NOMO-1 (cell line): Measurements from ENCODE around the gene ARFGAP2.

Source experiments
- DNase-seq, 2 experiments: peaks; one replicate each; lab custom pipeline; 2025; ENCODE audit not compliant: unreplicated experiment in 2 of 2; lab: John Stamatoyannopoulos, UW

The ARFGAP2 gene

DNA sequence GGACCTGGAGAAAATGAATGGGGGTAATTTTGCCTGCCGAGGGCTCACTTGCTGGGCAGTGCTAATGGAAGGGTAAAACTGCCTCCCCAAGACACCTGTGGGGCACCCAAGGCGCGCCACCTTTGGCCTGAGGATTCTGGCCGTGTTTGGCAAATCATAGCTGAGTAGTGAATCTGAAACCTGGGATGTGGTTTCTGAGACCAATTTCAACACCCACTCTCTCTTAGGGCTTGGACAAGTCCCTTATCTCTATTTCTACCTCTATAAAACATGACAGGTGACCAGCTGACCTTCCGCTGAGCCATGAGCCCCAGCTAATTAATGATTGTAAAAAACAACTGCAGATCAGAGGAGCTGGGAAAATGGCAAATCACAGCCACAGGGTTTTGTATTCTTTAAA lies 11.0 kb upstream of the ARFGAP2 start:
- DNase-seq, result no peak

DNA sequence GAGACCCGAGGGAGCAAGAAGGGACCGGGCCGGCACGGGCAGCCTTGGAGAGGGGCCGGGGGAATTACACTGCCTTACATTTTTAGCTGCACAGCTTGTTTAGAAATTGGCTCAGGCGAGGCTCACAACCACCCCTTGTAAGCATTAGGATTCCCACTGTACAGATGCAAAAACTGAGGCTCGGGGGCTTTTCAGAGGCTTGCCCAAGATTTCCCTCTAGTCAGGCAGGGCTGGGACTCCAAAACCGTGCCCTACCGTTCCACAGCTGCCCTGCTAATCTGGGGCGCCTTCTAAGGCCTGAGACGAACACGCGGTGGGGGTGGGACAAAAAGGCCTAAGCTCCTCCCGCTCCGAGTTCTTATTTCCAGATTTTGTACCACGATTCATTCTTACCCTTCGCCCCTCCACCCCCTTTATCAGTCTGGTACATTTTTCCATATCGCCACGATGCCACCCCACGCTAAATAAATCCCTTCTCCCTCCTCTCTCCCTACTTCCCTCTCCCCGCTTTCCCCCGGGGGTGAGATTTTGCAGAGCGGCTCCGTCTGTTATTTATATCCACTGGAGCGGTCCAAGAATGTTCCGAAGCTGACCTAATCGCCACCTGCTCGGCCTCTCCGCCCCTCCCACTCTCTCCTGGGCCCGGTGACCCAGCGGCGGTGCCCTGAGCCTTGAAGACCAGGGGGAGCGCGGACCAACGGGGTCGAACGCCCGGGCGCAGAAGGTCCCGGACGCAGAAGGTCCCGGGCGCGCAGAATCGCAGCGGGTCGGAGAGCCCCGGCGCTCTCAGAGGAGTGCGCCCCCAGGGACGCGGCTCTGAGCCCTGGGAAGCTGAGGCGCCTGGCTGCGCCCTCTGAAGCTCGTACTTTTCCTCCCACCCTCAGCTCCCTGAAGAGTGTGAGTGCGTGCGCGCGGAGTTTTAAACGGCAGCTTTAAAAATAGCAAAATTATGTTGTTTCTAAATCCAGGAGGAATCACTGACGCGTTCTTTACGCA lies 10.3 kb upstream of the ARFGAP2 start:
- peak in 1 of 2 experiments; percentile 14 for DNase-seq

DNA sequence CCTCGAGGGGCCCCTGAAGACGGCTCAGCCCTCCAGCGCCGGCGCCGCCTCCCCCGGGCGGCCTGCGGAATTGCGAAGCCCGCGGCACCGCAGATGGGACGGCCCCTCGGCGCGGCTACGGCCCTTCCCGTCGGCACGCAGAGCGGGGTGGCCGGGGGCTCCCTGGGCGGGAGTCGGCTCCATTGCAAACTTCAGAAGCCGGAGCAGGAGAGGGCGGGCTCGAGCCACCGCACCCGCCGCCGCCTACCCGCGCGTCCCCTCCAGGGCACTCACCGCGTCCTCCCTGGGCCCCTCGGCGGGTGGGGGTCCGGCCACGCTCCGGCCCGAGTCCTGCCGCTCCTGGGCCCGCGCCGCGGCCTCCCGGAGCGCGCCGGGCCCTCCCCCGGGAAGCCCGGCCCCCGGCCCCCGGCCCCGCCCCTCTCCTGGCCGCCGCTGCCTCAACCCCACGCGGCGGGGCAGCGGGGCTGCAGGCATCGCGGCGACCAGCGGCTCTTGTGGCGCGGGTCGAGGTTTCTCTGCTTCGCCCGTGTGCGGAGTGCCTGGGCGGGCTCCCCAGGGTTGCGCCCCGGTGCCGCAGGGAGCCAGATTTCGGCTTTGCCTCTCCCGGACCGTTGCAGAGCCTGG lies 9.5 kb upstream of the ARFGAP2 start, which contains the start of gene PACSIN3:
TSS of gene PACSIN3 (minus strand) at position 359 of the 624 bp plus-strand sequence. CDS start 3,707 bp downstream, outside the sequence.
- DNase-seq, result peak; percentile 19 to 30

DNA sequence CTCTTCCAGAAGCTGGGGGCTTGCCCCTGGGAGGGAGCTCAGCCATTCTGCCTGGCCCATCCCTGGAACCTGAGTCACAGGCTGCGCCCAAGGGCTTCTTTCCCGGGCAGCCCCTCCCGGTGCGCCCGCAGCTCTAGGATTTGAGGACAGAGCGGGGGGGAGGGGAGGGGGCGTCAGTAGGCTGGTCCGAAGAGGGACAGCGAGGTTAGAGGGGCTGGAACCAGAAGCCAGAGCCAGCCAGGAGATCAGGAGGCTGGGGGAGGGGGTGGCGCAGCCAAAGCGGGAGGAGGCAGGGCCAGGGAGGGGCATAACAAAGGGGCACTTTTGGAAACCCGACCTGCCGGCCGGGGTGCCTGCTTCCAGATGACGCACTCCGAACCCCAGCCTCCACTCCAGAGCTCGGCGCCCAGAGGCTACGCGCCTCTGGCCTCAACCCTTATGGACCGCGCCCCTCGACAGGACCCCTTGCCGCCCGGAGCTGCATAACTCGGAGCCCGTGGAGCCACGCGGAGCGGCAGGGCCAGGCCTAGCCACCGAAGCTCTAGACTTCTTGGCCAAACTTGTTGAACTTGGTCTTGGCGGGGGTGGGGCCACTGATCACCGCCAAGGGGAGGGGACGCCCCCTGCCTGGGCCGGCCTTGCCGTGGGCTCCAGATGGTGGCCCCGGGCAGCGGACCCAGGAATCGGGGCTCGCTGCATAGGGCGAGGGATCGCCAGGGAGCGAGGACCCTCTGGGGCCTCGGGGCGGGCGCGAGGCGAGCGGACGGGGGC lies 8.8 kb upstream of the ARFGAP2 start:
- no peak for DNase-seq

DNA sequence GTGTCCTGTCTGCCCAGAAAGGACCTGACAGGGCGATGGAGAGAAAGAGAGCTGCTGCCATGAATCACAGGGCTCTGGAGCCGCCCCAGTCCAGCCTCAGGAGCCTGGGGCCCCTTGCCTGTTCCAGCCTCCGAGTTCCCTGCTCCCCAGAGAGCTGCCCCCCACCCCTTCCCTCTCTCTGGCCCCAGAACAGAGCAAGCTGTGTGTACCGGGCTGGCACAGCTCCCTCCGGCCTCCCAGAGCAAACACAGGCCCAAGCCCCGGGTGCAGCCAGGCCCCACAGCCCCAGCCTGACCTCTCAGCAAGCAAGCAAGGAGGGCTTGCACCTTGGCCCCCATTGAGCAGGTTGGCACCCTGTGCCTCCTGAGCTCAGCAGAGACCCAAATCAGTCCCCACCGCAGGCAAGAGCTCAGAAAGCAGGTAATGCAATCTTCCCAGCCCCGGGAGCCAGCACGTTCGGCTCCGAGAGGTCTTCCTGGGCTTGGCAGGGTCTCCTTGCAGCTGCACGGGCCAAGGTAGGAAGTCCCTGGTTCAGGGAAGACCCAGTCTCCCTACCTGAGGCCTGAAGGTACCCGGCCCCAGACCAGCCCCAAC lies 8.1 kb upstream of the ARFGAP2 start:
- DNase-seq, result no peak

DNA sequence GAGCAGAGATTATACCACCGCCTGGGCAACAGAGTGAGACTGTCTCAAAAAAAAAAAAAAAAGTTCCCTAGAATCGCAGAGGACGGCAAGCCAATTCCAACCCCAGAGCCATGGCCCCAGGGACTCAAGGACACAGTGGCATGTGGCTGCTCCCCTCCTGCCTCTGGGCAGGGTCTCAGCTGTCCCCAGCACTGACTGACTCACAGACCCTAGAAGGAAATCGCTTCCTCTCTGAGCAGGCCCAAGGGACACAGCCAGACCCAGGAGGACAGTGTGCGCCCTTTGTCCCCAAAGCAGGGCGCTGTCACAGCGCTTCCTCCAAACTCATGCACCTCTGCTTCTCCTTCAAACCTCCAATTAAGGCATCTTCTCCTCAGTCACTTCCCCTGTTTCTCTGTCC lies 7.3 kb upstream of the ARFGAP2 start:
- no peak for DNase-seq

DNA sequence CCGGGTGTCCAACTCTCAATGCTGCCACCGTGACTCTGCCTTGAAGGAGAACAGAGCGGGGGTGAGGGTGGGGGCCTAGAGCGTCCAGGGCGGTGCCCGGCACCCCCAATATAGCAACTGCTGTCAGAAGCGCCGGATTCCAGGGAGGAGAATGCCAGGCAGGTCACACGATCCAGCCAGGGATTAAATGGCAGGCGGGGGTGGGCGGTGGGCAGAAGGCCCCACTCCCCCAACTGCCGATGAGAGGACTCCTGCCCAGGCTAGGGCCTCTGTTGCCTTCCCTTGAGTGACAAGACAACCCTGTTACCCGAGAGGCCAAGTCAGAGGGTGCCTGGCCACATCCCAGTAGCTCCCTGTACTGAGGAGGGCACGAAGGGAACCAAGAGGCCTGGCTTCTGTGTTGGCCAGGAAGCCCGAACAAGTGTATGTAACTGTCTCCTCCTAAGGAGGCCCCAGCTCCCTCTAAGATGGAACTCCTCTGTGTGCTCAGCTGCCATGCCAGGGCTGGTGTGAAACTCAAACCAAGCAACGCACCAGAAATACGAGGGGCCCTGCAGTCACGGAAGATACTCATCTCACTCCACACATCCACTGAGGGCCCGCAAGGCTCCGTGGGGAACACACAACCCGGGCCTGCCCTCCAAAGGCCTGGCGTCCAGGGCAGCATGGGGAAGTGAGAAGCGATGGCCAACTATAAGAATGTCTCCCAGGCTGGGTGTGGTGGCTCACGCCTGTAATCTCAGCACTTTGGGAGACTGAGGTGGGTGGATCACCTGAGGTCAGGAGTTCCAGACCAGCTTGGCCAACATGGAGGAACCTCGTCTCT lies 6.6 kb upstream of the ARFGAP2 start:
- no peak for DNase-seq

DNA sequence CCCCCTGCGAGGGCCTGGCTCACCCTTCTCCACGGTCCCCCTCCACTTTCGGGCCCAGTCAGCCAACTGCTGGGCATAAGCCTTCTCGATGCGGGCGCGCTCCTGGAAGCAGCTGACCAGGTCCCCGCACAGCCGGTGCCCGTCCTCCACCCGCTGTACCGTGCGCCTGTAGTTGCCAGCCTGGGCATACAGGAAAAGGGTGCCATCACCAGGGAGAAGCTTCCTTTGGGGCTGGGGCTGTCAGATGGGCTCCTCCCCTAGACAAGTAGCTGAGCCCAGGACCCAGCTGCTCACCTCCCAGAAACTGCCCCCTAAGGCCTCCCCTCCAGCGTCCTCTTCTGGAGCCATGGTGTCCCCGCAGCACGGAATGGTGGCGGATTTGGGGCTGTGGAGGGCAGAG lies 5.7 kb upstream of the ARFGAP2 start:
- DNase-seq, result no peak

DNA sequence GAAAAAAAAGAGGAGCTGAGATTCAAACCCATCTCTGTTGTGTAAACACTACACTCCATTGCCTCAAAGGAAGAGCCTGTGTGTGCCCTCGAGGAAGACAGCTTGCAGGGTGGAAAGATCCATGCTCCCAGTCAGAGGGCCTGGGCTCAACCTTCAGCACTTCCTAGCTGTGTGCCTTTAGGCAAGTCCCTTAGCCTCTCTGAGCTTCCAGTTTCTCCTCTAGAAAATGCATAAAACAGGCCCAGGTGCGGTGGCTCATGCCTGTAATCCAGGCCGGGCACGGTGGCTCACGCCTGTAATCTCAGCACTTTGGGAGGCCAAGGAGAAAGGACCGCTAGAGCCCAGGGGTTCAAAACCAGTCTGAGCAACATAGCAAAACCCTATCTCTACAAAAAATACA lies 4.6 kb upstream of the ARFGAP2 start:
- no peak for DNase-seq

DNA sequence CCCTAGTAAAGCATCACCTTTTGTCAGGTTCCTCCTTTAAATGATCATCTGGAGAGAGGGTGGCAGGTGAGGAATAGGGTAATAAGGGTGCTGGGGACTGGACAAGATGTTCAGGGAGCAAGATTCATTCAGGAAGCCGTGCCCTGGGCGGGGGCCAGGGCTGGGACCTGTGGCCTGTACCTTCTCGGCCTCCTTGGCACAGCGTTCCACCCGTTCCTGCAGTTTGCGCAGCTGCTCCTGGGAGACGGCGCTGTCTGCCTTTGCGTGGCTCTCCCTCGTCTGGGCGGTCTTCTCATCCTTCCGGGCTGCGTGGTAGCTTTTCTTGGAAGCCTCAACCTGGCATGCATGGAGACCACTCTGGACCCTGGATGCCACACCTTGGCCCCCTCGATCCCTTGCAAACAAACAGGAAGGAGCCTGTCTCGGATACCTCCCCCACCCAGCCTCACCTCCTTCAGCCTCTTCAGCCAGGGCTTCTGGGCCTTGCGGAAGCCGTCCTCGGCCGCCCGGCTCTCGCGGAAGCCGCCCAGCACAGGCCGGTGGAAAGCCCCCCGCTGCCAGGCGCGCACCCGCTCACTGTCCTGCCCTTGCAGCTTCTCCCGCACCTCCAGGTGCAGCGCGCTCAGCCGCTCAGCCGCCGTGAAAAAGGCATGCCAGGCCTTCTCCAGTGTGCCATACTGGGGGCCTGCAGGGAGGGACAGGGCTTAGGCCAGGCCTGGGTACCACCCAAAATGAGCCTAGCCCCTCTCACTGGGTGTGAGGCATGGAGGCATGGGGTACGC lies 3.5 kb upstream of the ARFGAP2 start:
- DNase-seq, result no peak

DNA sequence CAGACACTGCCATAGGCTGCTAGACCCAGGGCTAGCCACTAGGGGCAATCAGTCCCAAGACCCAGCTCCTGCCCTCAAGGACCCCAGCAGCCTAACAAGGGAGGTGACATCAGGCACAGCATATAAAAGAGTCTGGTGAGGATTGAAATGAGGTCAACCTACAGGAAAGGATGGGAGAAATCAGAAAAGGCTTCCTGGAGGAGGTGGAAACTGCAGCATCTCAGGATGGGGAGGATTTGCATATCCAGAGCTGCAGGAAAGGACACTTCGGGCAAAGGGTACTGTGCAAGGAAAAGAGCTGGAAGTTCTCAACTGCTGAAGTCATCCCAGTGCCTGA lies 2.9 kb upstream of the ARFGAP2 start:
- DNase-seq, result no peak

DNA sequence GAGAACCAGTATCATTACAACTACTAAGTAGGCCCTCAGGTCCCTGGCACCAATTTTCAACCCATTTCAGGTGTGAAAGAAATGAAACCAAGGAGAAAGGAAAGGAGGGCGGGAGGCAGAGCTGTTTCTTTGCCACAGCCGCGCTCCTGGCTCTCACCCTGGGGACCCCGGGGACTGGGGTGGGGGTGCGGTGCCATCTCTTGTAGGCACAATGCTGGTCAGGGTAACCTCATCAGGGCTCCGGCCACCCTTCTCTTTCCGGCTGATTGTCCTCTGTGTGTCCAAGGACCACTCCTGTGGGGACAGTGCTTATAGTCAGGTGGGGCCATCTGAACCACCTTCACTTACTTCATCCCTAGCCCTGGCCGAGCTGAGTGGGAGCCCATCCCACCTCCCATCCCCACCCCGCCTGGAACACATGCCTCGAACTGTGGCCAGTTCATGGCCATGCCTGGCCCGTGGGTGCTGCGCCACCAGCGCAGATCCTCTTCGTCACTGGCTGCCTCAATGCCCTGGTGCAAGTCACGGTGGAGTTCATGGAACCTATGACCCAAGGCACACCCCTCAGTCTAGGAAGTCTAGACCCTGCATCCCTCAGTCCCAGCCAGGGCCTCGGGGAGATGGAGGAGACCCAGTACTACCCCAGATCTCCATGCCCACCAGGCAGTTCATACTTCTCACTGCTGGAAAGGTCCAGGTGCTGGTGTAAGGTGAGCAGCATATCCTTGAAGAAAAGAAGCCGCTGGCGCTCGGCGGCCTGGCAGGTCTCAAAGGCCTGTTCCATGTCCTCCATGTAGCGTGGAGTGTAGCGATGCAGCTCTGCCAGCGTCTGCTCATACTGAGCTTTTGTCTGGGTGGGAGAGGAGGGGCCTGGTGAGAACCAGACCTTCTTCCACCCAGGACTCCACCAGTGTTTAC lies 2.3 kb upstream of the ARFGAP2 start:
- no peak for DNase-seq

DNA sequence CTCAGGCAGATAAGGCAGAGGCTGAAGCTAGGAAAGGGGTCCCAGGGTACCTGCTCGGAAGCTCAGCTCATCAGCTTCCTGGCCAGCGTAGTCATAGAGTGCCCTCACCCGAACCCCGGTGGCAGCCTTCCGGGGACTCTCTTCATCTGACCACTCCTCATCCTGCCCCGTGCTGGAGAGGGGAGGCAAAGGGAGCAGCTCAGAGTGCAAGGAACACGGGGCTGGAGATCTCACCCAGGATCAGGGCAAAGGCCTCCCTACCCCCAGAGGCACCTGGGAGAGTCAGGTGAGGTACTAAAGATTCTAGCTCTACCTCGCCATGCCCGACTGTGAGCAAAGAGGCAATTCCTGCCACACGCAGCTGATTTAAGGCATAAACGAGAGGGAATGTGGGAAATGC lies 1.6 kb upstream of the ARFGAP2 start:
- DNase-seq, result no peak

DNA sequence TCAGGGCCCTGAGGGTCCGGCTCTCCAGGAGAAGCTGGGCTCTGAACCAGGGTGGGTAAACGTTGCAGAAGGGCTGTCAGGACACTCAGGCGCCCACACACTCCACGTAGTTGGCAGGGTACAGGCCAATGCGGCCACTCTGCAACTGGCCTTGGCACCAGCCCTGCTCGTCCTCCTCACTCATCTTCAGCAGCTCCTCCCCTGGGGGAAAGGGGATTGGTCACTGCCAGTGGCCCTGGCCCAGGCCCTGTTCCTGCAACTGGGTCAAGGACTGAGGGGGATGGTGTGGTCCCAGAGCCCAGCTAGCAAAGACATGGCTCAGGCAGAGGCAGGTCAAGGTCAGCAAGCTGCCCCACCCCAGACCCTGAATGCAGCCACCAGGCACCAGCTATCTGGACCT lies 1.2 kb upstream of the ARFGAP2 start:
- no peak for DNase-seq

DNA sequence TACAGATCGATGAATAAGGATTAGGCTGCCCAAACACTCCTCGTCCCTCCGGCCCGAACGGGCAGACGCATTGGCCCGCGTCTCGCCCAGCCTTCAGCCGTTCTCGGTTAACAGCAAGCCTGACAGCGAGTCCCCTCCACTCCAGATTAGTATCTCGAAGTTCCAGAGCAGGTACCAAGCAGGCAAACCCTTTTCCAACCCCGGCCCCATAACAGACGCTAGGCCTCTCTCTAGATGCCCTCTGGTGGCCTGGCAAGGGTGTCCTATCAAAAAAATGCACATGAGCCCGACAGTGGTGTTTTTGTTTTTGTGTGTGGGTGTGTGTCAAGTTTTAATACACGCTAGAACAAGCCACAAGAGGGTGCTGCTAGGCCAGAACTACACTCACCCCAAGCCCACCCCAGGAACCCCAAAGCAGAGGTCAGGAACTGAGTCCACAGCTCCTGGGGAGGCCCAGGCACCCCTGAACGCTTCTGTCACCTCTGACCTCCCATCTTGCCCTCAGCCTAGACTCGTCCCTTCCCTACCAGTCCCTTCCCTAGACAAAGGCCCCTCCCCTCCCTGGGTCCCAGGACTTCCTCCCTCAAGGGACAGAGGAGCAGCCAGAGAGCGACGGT lies 658 bp upstream of the ARFGAP2 start:
- peak; percentile 74 to 87 for DNase-seq

DNA sequence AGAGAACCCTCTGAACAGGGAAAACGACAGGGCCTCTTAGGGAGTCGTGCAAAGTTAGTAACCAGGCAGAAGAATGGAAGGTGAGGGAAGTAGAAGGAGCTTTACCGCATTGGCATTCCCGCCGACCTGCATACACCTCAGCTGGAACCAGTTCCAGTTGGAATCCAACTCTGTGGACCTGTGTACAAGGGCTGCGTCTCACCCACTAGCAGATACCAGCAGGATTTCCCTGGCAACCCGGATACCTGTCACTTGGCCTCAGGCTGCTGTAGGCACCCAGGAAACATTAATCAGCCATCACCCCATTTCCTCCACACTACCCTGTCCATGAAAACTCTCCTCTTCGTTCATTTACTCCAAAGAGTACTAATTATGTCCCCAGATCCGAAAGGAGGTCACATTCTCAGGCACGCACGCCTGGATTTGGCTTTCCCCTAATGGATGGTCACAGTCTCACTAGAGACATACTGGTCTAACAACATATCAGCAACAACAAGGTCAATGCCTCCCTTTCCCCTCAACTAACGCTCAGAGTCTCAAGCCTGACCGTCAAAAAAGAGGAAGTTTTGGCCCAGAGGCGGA lies 842 bp downstream of the ARFGAP2 start:
- peak; percentile 65 to 76 for DNase-seq

DNA sequence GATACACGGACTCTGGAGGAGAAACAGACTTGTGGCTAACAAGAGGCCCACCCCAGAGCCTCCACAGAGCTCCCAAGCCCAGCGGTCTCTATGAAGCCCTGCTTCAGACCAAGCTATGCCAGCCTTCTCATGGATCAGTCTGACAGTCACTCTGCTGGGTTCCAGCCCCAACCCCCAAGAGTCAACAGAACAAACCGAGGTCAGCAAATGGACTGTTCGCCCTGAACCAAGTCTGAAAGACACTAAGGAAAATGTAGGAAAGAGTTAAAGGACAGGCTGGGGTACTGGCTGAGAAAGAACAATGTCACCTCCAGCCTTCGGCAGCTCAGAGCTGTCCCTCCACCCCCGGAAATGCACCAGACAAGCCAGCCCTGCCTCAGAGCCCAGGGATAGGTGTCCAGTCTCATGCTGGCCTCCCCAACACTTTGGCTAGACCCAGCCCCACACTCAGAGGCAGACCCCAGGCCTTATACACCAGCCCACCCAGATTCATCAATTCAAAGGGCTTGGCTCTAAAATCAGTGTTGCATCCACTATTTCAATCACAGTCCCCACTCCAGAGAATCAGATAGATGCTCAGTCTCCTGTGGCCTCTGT lies 3.8 kb downstream of the ARFGAP2 start:
- no peak for DNase-seq
